ENCODE data around the gene CELF2. TPM values are rescaled to one million over a fixed set of nuclear protein-coding genes. Genes with fewer than 3 reads are reported as not detected.

Gene CELF2
- total RNA-seq, 1 donor from 2014 or later: 11.0 TPM

GRCh38 chr10:11205030-11205772 lies 187.5 kb downstream of the CELF2 start:
- no peak for DNase-seq (ENCODE audit: low read depth)

GRCh38 chr10:11206676-11207559 lies 189.2 kb downstream of the CELF2 start:
- TF ChIP-seq, protein P1, sequence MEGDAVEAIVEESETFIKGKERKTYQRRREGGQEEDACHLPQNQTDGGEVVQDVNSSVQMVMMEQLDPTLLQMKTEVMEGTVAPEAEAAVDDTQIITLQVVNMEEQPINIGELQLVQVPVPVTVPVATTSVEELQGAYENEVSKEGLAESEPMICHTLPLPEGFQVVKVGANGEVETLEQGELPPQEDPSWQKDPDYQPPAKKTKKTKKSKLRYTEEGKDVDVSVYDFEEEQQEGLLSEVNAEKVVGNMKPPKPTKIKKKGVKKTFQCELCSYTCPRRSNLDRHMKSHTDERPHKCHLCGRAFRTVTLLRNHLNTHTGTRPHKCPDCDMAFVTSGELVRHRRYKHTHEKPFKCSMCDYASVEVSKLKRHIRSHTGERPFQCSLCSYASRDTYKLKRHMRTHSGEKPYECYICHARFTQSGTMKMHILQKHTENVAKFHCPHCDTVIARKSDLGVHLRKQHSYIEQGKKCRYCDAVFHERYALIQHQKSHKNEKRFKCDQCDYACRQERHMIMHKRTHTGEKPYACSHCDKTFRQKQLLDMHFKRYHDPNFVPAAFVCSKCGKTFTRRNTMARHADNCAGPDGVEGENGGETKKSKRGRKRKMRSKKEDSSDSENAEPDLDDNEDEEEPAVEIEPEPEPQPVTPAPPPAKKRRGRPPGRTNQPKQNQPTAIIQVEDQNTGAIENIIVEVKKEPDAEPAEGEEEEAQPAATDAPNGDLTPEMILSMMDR (conservative IDR thresholded peaks at IDR 0.05; ENCODE audit: low read depth, low read length): no peak
- DNase-seq (ENCODE audit: low read depth): no peak
- no peak overlapping the region for H3K4me3 ChIP-seq (ENCODE audit: low read depth, low read length)

More at GRCh38 chr10:11205030-11205772, 187.5 kb downstream of the CELF2 start:
- TF ChIP-seq, protein P1 (conservative IDR thresholded peaks at IDR 0.05; ENCODE audit: low read depth, low read length): no peak
- H3K4me3 ChIP-seq (ENCODE audit: low read depth, low read length): no peak overlapping the region

DNA sequence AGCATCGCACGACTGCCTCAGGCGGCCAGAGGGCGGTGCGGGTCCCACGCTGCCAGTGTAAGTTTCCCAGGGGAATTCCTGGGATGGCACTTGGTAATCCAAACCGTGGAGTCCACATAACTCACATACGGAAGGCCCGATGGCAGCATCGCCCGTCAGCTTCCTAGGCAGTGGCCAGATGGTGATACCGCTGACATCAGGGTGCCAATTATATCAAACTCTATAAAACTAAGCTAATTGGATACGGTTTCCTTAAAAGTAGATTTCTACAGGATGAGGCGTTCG lies 189.8 kb downstream of the CELF2 start:
- no peak for DNase-seq (ENCODE audit: low read depth)
- TF ChIP-seq, protein P1 (conservative IDR thresholded peaks at IDR 0.05; ENCODE audit: low read depth, low read length): no peak
- H3K4me3 ChIP-seq (ENCODE audit: low read depth, low read length): no peak overlapping the region

- DNase-seq (ENCODE audit: low read depth): no peak
- TF ChIP-seq, protein P1 (conservative IDR thresholded peaks at IDR 0.05; ENCODE audit: low read depth, low read length): no peak
- no peak overlapping the region for H3K4me3 ChIP-seq (ENCODE audit: low read depth, low read length)
These were observed 190.6 kb downstream of the CELF2 start for GRCh38 chr10:11208243-11208642.

DNA sequence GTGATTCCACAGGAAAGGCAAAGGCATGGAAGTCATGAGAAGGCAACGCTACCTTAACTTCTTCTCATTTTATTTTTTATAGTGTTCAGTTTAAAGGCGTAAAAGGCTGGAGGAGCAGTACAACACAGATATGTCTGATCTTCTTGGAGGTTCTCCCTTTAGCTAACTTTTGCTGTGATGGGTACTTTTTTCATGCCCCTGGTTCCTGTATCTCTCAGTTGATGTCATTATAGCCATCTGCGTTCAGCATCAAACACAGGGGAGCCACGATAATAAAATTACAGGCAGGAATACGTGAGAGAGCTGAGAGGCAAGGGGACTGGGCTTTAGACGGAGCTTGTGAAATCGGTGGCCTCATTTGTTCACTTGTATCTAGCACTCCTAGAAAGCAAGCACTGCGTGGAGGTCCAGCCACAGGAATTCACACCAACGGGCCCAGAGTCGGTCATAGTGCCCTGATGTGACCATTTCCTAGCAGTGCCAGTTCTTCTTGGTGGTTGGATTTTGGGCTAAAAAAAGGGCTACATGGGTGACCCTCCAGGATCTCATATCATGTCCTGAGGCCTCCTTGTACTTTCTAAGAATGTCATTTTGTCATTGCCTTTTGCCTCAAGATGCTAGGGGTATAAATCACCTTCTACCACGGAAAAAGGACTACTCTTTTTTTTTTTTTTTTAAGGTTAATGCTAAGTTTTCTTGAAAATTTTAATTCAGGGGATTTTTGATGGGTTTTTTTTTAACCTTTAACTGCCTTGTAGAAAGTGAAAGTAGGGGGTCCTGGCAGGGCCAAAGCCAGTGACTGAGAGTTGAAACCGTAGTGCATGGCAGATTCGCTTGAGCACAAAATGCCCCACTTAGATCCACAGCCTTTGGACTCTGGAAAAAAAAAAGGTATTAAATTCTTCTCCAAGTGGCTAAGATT lies 191.5 kb downstream of the CELF2 start:
- no peak overlapping the region for H3K4me3 ChIP-seq (ENCODE audit: low read depth, low read length)
- TF ChIP-seq, protein P1 (conservative IDR thresholded peaks at IDR 0.05; ENCODE audit: low read depth, low read length): no peak
- DNase-seq (ENCODE audit: low read depth): no peak

DNA sequence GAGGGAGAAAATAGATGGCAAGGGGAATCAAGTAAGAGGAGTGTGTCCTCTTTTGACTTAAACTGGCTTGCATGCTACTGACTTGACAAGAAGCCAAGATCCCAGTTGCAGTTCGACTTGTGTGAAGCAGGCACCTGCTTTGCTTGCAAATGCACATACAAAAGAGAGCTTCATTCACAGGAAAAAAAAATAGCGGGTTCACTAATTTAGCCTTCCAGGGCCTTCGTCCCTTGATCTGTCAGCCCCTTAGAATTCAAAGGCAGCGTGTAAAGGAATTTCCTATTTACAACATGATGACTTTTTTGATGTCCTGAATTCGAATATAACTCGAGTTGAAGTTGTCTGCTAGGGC lies 192.1 kb downstream of the CELF2 start:
- no peak for DNase-seq (ENCODE audit: low read depth)
- H3K4me3 ChIP-seq (ENCODE audit: low read depth, low read length): no peak overlapping the region
- TF ChIP-seq, protein P1 (conservative IDR thresholded peaks at IDR 0.05; ENCODE audit: low read depth, low read length): no peak

Data from epithelial cell of proximal tubule (primary cell).